HG03064 (cell line): ENCODE measurements around the gene CABYR.

Source experiments
- ATAC-seq: cut with Tn5 transposase; IDR thresholded peaks from one replicate; pipeline ENCODE4 v1.9.1; 2021; ENCODE audit warnings: low read depth; ENCODE audit not compliant: unreplicated experiment

The CABYR gene, protein sequence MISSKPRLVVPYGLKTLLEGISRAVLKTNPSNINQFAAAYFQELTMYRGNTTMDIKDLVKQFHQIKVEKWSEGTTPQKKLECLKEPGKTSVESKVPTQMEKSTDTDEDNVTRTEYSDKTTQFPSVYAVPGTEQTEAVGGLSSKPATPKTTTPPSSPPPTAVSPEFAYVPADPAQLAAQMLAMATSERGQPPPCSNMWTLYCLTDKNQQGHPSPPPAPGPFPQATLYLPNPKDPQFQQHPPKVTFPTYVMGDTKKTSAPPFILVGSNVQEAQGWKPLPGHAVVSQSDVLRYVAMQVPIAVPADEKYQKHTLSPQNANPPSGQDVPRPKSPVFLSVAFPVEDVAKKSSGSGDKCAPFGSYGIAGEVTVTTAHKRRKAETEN

DNA sequence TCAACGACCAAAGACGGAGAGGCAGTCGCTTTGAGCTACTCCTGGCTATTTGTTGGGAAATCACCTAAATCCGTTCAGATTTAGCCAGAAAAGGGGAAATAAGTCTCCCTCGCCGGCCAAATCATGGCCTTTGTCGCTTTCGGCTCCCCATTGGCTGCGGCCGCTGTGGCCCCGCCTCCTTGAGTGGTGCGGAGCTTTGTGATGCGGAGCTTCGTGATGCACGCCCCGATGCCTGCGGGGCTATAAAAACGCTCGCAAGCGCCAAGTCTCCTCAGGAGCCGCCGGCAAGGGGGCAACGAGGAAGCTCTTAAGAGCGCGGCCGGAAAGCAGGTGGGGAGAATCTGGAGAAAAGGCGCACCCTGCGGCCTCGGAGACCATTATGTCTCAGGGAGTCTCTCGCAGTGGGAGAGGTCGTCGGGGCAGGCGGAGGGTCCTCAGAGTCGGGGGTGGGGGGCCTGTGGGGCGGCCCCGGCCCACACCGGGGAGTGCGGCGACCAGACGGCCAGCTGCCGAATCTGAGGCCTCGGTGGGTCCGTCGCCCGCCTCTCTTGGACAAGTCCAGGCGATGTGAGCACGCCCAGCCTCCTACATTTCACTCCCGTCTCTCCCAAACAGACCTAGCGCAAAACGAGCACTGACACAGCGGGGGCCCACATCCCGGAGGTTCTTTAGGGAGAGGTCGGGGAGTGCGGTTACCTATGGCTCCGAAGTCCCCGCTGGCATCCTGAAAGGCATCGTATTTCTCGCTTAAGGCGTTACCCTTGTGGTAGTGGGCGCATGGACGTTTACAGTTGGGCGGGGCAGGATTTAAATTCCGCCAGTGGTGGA is at the start of gene CABYR:
Gene CABYR, plus strand, starts transcription at position 274 of the 828 bp plus-strand sequence. CDS start 4,053 bp downstream, outside the sequence.
- ATAC-seq: peak; percentile 82

GRCh38 chr18:24089076-24089475 is 49.8 kb upstream of the CABYR start:
- ATAC-seq: no peak

DNA sequence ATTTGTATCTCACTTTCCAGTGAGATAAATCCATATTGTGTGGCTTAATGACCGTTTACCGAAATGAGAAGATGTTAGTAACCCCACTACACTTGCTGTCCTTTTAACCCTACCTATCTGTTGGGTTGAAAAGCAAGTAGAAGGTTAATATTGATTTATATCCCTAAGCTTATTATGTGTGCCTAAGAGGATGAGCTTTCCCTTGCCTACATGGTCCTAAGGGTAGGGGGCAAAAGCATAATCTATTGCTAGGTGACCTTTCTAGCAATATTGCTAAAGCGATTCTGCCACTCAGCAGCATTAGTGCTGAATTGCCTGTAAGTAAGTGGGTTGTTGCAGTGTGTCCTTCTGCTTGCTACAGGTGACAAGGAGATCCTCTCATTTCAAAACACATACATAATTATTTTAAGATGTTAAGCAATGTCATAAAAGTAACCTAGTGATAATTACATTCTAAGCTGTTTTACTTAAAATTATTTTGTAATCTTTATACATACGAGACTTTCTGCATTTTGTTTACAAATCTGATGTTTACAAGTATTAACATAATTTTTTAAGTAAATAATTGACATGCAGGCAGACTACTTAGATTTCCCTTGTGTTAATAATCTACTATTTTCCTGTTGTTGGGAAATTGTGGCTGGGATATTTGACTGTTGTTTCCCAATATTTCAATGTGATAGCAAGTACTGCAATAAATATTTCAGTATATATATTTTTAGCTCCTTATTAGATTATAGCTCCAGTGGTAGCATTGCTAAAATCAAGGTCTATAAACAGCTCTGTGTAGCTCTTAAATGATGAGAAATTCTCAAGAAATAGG is 49.1 kb upstream of the CABYR start:
- ATAC-seq: no peak

- ATAC-seq: no peak
Measured at GRCh38 chr18:24090876-24091275, 48.0 kb upstream of the CABYR start.

DNA sequence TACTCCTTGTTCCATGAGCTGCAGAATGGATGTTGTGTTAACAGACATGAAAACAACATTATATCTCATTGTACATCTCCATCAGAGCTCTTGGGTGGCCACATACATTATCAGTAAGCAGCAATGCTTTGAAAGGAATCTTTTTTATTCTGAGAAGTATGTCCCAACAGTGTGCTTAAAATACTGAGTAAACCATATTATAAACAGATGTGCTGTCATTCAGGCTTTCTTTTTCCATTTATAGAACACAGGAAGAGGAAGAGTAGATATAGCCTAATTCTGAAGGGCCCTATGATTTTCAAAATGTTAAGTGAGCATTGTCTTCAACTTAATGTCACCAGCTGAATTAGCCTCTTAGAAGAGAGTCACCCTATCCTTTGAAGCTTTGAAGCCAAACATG is 44.3 kb upstream of the CABYR start:
- ATAC-seq: no peak

DNA sequence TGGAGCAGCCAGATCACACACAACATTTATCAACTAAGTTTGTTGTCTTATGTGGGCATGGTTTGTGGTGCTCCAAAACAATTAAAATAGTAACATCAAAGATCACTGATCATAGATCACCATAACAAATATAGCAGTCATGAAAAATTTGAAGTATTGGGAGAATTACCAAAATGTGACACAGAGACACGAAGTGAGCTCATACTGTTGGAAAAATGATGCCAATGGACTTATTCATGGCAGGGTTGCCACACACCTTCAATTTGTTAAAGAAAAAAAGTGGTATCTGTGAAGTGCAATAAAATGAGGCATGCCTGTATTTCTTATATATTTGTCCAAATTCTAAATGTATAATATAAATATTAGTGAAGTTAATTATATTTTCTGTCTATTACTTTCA is 42.9 kb upstream of the CABYR start:
- no peak for ATAC-seq

DNA sequence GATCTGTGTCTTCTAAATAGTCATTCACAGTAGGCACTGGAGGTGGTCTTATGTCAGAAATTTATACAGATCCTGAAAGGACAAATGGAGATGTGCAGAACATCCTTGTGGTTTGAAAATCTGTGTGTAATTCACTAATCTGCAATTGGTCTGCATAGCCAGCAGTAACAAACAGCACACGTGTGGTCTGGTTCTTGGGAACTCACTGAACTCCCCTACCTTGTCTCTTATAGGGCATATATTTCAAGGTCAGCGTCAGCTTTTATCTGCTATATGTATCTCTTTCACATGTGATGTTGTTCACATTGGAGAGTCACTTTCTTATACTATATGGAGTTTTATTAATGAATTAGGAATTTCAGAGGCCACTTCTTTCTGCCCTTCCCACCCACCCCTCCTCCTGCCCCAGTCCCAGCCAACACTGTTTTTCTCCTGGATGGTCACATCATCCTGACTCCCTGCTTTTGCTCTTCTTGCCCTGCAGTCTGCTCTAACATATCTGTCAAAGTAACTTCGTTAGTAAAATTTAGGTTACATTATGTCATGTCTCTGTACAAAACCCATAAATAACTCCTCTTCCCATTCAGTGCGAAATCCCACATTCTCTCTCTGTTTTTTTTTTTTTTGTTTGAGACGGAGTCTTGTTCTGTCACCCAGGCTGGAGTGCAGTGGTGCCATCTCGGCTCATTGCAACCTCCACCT is 35.4 kb upstream of the CABYR start:
- ATAC-seq: no peak

DNA sequence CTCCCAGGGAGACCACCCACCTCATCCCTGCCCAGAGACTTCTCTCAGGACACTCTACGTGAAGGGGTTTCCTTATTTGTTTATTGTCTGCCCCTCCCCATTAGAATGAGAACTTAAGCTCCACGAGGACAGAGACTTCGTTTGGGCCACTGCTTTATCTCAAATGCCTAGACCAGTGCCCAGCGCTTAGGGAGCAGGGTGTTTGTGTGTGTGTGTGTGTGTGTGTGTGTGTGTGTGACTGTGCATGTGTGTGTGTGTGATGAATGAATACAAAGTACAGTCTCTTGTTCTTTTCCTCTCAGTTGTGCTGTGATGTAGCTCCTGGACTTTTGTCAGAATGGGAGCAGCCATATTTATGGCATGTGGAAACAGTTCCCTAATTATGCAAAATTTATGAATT is 34.4 kb upstream of the CABYR start:
- ATAC-seq: no peak

DNA sequence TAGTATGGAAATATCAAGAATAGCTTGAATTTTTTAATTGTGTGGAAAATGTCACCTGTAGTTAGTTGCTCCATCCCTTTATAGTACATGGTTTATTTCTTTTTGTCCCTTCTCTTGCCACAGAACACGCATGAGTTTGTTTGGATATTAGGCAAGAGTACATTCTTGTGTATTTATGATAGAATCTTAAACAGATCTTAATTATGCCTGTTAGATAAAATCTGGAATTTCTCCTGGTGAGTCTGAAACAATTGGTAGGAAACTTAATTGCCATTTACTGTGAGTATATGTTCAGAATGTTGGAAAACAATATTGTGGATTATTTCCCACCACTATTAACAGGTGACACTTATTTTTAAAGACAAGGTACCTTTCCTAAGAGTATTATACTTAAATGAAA is 30.2 kb upstream of the CABYR start:
- no peak for ATAC-seq

DNA sequence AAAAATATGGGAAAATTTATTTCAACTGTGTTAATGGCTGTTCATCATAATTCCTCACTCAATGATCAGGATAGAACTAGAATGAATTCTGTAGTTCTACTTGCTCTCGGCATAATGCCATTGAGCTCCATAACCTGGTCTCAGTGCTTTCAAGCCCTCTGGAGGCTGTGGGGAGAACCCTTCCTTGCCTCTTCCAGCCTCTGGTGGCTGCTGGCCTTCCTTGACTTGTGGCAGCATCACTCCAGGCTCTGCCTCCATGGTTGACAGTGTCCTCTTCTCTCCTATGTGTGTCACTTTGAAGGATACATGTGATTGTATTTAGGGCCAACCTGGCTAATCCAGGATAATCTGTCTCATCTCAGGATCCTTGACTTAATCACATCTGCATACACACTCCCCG is 26.9 kb upstream of the CABYR start:
- ATAC-seq: no peak

GRCh38 chr18:24112464-24112863 is 26.4 kb upstream of the CABYR start:
- ATAC-seq: no peak

DNA sequence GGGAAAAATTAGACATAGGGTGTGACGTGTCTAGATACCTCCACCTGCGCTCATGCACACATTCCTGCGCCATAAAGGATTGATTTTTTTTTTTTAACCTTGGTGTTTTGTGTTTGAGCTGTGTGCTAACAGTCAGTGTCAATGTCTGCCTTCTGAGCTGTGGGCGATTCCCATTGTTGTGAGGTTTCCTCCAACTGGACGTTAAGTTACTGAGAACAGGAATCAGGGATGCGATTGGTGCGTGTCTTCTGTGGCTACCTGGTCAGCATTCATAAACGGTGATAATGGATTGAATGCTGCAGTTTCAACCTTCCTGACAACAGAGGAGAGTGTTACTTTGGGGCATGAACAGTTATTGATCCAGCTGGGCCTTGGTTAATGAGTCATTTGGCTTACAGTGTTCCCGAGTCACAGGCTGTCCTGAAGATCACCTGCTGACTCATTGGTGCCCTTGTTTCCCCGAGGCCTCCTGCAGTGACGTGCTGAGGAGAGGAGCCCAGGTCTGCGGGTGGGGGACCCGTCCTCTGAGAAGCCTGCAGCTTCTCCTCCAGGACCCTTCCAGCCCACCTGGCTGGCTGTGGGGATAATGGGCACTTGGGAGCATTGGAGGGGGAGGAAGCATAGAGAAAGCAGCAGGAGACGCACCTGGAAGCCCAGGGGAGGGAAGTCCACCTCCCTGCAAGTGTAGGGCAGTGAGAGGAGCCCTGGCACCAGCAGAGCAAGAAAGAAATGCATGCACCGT is 25.8 kb upstream of the CABYR start:
- ATAC-seq: no peak

GRCh38 chr18:24114924-24115549 is 23.8 kb upstream of the CABYR start:
- no peak for ATAC-seq

GRCh38 chr18:24115628-24116027 is 23.2 kb upstream of the CABYR start:
- ATAC-seq: no peak

- no peak for ATAC-seq
Measured at GRCh38 chr18:24118750-24119577, 19.9 kb upstream of the CABYR start.

GRCh38 chr18:24120676-24121075 is 18.2 kb upstream of the CABYR start:
- no peak for ATAC-seq

DNA sequence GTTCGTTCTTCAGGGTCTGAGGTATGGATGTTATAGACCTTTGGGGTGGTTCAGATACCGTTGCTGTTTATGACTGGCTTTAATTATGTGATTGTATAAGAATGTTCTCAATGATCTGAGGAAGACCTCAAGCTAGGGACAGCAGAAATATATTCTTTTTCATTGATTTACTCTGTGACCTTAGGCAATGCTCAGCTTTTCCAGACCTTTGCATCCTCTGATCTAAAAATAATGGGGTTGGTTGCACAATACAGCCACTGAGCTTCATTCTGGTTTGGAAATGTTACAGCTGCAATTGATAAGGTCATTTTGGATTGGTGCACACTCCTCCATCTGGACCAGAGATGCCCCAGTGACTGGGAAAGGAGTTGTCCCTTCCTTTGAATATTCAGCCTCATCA is 17.2 kb upstream of the CABYR start:
- ATAC-seq: no peak

DNA sequence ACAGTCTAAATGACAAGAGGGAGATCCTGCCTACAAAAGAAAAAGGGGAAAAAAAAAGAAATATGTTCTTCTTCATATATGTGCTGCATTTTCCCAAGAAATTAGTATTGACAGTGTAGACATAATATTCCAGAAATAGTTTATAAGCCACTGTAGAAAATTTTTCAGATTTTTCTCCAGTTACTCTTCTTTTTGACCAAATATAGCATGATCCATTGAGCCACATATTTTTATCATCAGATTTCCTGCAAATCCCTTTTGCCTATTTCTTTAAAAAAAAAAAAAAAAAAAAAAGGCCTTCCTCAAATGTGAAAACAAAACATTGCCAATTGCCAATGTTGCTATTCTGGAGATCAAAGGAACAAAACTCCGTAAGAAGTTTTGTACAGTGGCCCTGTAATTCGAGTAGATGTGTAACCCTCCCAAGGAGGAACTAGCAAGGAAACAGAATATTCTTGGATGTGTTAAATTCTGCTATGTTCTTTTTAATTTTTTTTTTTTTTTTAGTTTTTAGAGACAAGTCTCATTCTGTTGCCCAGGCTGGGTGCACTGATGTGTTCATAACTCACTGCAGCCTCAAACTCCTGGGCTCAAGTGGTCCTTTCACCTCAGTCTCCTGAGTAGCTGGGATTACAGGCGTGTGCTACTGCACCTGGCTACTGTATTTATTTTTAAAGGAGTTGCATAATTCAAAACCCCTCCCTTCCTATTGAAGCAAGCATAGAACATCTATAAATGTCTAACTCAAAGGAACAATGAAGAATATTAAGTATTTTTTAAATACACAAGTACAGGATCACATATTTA is 12.5 kb upstream of the CABYR start:
- no peak for ATAC-seq
